HG03280 (cell line): Measurements from ENCODE around the gene USP28.
"Not testable (repeated sequence)": the region's sequence is repeated elsewhere in the genome, so short reads cannot be mapped to it uniquely, and the experiment has no call there.

Experiments
- ATAC-seq: cut with Tn5 transposase; IDR thresholded peaks from one replicate; pipeline ENCODE4 v1.9.1; 2021; ENCODE audit warnings: mild to moderate bottlenecking, moderate library complexity; ENCODE audit not compliant: unreplicated experiment

Gene USP28

GRCh38 chr11:113875234-113876073, at the start of gene USP28:
Gene USP28, minus strand, starts transcription at chr11:113875572. Its CDS starts 71 bp downstream, at chr11:113875501.
- ATAC-seq: peak; percentile 81

GRCh38 chr11:113923572-113923971, 48.2 kb upstream of the USP28 start:
- no peak for ATAC-seq

- ATAC-seq: not testable (repeated sequence)
These were observed 36.1 kb upstream of the USP28 start for GRCh38 chr11:113911491-113911890.

- no peak for ATAC-seq
These were observed 32.7 kb upstream of the USP28 start for GRCh38 chr11:113908098-113908497.

- ATAC-seq: no peak
These were observed 32.3 kb upstream of the USP28 start for GRCh38 chr11:113907681-113908080.

- ATAC-seq: no peak
These were observed 31.8 kb upstream of the USP28 start for GRCh38 chr11:113907152-113907551.

- ATAC-seq: no peak
These were observed 31.1 kb upstream of the USP28 start for GRCh38 chr11:113906516-113906915.

GRCh38 chr11:113906038-113906437, 30.7 kb upstream of the USP28 start:
- no peak for ATAC-seq

GRCh38 chr11:113904379-113905101, 29.2 kb upstream of the USP28 start, which contains the start of gene HTR3B:
Gene HTR3B, plus strand, starts transcription at chr11:113904796. Its CDS starts 138 bp downstream, at chr11:113904934.
- no peak for ATAC-seq

GRCh38 chr11:113901141-113901540, 25.8 kb upstream of the USP28 start:
- no peak for ATAC-seq

GRCh38 chr11:113896156-113896879, 20.9 kb upstream of the USP28 start:
- ATAC-seq: peak; percentile 62

GRCh38 chr11:113895367-113896155, 20.2 kb upstream of the USP28 start:
- ATAC-seq: no peak

- no peak for ATAC-seq
These were observed 19.1 kb upstream of the USP28 start for GRCh38 chr11:113894421-113894996.

- no peak for ATAC-seq
These were observed 13.5 kb upstream of the USP28 start for GRCh38 chr11:113888848-113889247.

- no peak for ATAC-seq
These were observed 10.5 kb upstream of the USP28 start for GRCh38 chr11:113885897-113886296.

GRCh38 chr11:113884361-113884836, 9.0 kb upstream of the USP28 start:
- no peak for ATAC-seq

GRCh38 chr11:113881856-113882255, 6.5 kb upstream of the USP28 start:
- no peak for ATAC-seq

- no peak for ATAC-seq
These were observed 5.6 kb upstream of the USP28 start for GRCh38 chr11:113880971-113881370.

GRCh38 chr11:113879446-113879845, 4.1 kb upstream of the USP28 start:
- not testable (repeated sequence) for ATAC-seq

- no peak for ATAC-seq
These were observed 2.3 kb upstream of the USP28 start for GRCh38 chr11:113877670-113878055.
